Measurements from ENCODE around the gene AIFM2.

AIFM2 gene

GRCh38 chr10:70119197-70119596 lies 13.4 kb downstream of the AIFM2 start:
- Histone ChIP-seq H3K4me3 (ENCODE audit: low read depth, low read length) (no peak overlapping the region), H3K27ac (ENCODE audit: extremely low read depth, low read depth, low read length) (no peak overlapping the region), H3K9me3 (ENCODE audit: control insufficient read depth, insufficient read depth, low read depth, low read length) (no peaks in the 10 kb centered on the region), H3K4me1 (ENCODE audit: control insufficient read depth, insufficient read depth, low read length) (no peaks in the 10 kb centered on the region; the same call in 1 of the 2 replicates), H3K36me3 (ENCODE audit: control insufficient read depth in 2 of 2, insufficient read depth in 1 of 2, low read length in 2 of 2) (peaks cover 0 to 9% of the 10 kb centered on the region in 2 experiments; a peak in 1 of 3 replicates)
- CTCF ChIA-PET: interaction anchor here (1.2 to 5.0 kb wide), 2 partner anchors 27 to 245 kb away, joined by 4 to 63 read pairs; partner anchors contain the start of gene TYSND1
- TF ChIP-seq IKZF3 (tag by site-specific recombination; IDR thresholded peaks at IDR 0.05) (no peak), ZBTB21 (tag by site-specific recombination; IDR thresholded peaks at IDR 0.05) (no peak), ZNF366 (tag by site-specific recombination; conservative IDR thresholded peaks at IDR 0.05) (no peak), ZNF610 (tag by site-specific recombination; IDR thresholded peaks at IDR 0.05; ENCODE audit: borderline replicate concordance) (no peak), INSM2 (tag by site-specific recombination; IDR thresholded peaks at IDR 0.05) (no peak), ZNF561 (tag by site-specific recombination; IDR thresholded peaks at IDR 0.05; ENCODE audit: borderline replicate concordance) (no peak), ZNF174 (tag by site-specific recombination; IDR thresholded peaks at IDR 0.05) (no peak), ZNF449 (tag by site-specific recombination; IDR thresholded peaks at IDR 0.05) (no peak), HIC1 (tag by site-specific recombination; IDR thresholded peaks at IDR 0.05) (no peak), ZNF521 (tag by site-specific recombination; IDR thresholded peaks at IDR 0.05) (no peak)
- POLR2A ChIA-PET: interaction anchor here (0.7 kb wide), 1 partner anchor 27 kb away, joined by 5 read pairs; the partner anchor contains the start of gene TYSND1

GRCh38 chr10:70118196-70118595 lies 14.4 kb downstream of the AIFM2 start:
- CTCF ChIA-PET: interaction anchor here (0.6 to 5.0 kb wide), 10 partner anchors 8 to 655 kb away, joined by 3 to 63 read pairs (median 4); partner anchors contain the start of gene TYSND1
- Histone ChIP-seq H3K27ac (ENCODE audit: extremely low read depth, low read depth, low read length) (no peak overlapping the region), H3K36me3 (ENCODE audit: control insufficient read depth in 2 of 2, insufficient read depth in 1 of 2, low read length in 2 of 2) (peaks cover 2 to 14% of the 10 kb centered on the region in 2 experiments; a peak in 2 of 3 replicates), H3K9me3 (ENCODE audit: control insufficient read depth, insufficient read depth, low read depth, low read length) (no peaks in the 10 kb centered on the region), H3K4me3 (ENCODE audit: low read depth, low read length) (no peak overlapping the region), H3K4me1 (ENCODE audit: control insufficient read depth, insufficient read depth, low read length) (no peaks in the 10 kb centered on the region; the same call in 1 of the 2 replicates)
- POLR2A ChIA-PET: interaction anchor here (0.6 to 0.7 kb wide), 2 partner anchors 28 to 52 kb away, joined by 3 to 5 read pairs; partner anchors contain the start of genes SAR1A and TYSND1
- TF ChIP-seq MYNN (tag by site-specific recombination; IDR thresholded peaks at IDR 0.05; ENCODE audit: borderline replicate concordance) (no peak), ZNF148 (tag by site-specific recombination; IDR thresholded peaks at IDR 0.05; ENCODE audit: borderline replicate concordance) (no peak), ZNF830 (tag by site-specific recombination; IDR thresholded peaks at IDR 0.05; ENCODE audit: low read depth) (no peak), ZNF280D (tag by site-specific recombination; IDR thresholded peaks at IDR 0.05) (no peak), ZNF132 (tag by site-specific recombination; IDR thresholded peaks at IDR 0.05; ENCODE audit: borderline replicate concordance) (no peak), ZNF302 (tag by site-specific recombination; IDR thresholded peaks at IDR 0.05; ENCODE audit: low read depth) (no peak), ZSCAN4 (tag by site-specific recombination; IDR thresholded peaks at IDR 0.05) (no peak), ZBTB44 (tag by site-specific recombination; IDR thresholded peaks at IDR 0.05) (no peak)
